Measurements from ENCODE around the gene FAIM2.

DNA sequence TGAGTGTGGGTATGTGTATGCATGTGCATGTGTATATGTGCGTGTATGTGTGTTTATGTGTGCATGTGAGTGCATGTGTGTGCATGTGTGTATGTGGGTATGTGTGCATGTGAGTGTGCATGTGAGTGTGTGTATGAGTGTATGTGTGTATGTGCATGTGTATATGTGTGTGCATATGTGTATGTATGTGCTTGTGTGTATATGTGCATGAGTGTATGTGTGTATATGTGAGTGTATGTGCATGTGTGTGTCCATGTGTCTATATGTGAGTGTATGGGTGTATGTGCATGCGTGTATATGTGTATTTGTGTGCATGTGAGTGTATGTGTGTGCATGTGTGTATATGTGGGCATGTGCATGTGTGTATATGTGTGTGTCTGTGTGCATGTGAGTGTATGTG lies 25.7 kb downstream of the FAIM2 start:
- TF ChIP-seq, protein P1, sequence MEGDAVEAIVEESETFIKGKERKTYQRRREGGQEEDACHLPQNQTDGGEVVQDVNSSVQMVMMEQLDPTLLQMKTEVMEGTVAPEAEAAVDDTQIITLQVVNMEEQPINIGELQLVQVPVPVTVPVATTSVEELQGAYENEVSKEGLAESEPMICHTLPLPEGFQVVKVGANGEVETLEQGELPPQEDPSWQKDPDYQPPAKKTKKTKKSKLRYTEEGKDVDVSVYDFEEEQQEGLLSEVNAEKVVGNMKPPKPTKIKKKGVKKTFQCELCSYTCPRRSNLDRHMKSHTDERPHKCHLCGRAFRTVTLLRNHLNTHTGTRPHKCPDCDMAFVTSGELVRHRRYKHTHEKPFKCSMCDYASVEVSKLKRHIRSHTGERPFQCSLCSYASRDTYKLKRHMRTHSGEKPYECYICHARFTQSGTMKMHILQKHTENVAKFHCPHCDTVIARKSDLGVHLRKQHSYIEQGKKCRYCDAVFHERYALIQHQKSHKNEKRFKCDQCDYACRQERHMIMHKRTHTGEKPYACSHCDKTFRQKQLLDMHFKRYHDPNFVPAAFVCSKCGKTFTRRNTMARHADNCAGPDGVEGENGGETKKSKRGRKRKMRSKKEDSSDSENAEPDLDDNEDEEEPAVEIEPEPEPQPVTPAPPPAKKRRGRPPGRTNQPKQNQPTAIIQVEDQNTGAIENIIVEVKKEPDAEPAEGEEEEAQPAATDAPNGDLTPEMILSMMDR (IDR thresholded peaks at IDR 0.05): no peak
- TF ChIP-seq POLR2AphosphoS5 (IDR thresholded peaks at IDR 0.05): no peak
- no peak for TF ChIP-seq POLR2A (IDR thresholded peaks at IDR 0.05)
- no peak for TF ChIP-seq EP300 (IDR thresholded peaks at IDR 0.05)
